HCT116 (cell line): ENCODE data around the gene RAB29. TPM values are rescaled to one million over a fixed set of nuclear protein-coding genes. Genes with fewer than 3 reads are reported as not detected.

Source experiments
- ATAC-seq: fragments of 200-7000 bp; cut with Tn5 transposase; 2 replicates; pipeline ENCODE4 v1.9.1; 2020; ENCODE audit warnings: mild to moderate bottlenecking, moderate library complexity
- BruUV-seq: library from RNA; stranded (reverse); fragments of 400-500 nt; replicated peaks from 2 replicates; lab custom pipeline; 2021; lab: Mats Ljungman, UMichigan
- CTCF ChIA-PET: fragments of 300-600 bp; sonication (Branson Sonifier 250); formaldehyde crosslinking; loops from one replicate; lab custom pipeline; 2021; ENCODE audit warnings: antibody characterized with exemption; lab: Charles Lee
- POLR2A ChIA-PET: fragments of 300-600, 350-600 bp; sonication (Branson Sonifier 250); formaldehyde crosslinking; loops from one replicate; lab custom pipeline; 2021; ENCODE audit warnings: antibody characterized with exemption; lab: Charles Lee
- RAD21 ChIA-PET, 2 experiments: fragments of 300-600 bp; sonication (Branson Sonifier 250); formaldehyde crosslinking; loops; one replicate each; lab custom pipeline; 2023; ENCODE audit warnings: low total read pairs in 2 of 2; ENCODE audit not compliant: uncharacterized antibody in 2 of 2, unreplicated experiment in 2 of 2, low non-redundant PET in 1 of 2; lab: Charles Lee
- DNase-seq: peaks from one replicate; pipeline ENCODE4 v3.0.0-alpha.2; 2010; ENCODE audit warnings: low read depth, low spot score
- H2AFZ ChIP-seq: fragments of 200-600 bp; shearing (Covaris generic), sonication (generic); 2 replicates; pipeline ENCODE4 v1.6.1; 2017; ENCODE audit warnings: low read depth, mixed run types, mixed read lengths, antibody characterized with exemption, low read length; ENCODE audit not compliant: poor library complexity, severe bottlenecking
- H3K27ac ChIP-seq: 2 replicates; pipeline ENCODE4 v1.5.1; 2012; ENCODE audit warnings: low read depth, low read length
- H3K27me3 ChIP-seq: fragments of 200-600 bp; sonication (generic); 2 replicates; pipeline ENCODE4 v1.6.1; 2016; ENCODE audit warnings: mixed run types, low read length, mixed read lengths; ENCODE audit not compliant: insufficient read depth
- H3K36me3 ChIP-seq, 2 experiments: fragments of 200-500 bp in 1 of 2; fragments of 200-600 bp in 1 of 2; sonication (Bioruptor generic) in 1 of 2; sonication (generic) in 1 of 2; 2 replicates each; pipeline versions ENCODE4 v1.5.1 to v1.6.1; 2014 to 2016; ENCODE audit warnings: low read length in 2 of 2, inconsistent platforms in 1 of 2, mixed read lengths in 1 of 2, mixed run types in 1 of 2; ENCODE audit not compliant: insufficient read depth in 2 of 2, control insufficient read depth in 1 of 2
- H3K4me1 ChIP-seq, 2 experiments: fragments of 200-600 bp in 1 of 2; sonication (generic) in 1 of 2; 2 replicates each; pipeline versions ENCODE4 v1.5.1 to v1.6.1; 2012 to 2017; ENCODE audit warnings: low read length in 2 of 2, inconsistent platforms in 1 of 2, mild to moderate bottlenecking in 1 of 2, mixed read lengths in 1 of 2, mixed run types in 1 of 2, moderate library complexity in 1 of 2; ENCODE audit not compliant: insufficient read depth in 2 of 2, control insufficient read depth in 1 of 2
- H3K4me2 ChIP-seq: fragments of 200-600 bp; sonication (generic); 2 replicates; pipeline ENCODE4 v1.6.1; 2017; ENCODE audit warnings: mixed run types, low read length, mixed read lengths
- H3K4me3 ChIP-seq, 2 experiments: fragments of 200-600 bp in 1 of 2; sonication (generic) in 1 of 2; replicated peaks in 1 of 2; 2 replicates each; pipeline ENCODE4 v1.5.1; 2011 to 2016; ENCODE audit warnings: low read length in 2 of 2, control low read depth in 1 of 2, low read depth in 1 of 2, mild to moderate bottlenecking in 1 of 2, mixed read lengths in 1 of 2, mixed run types in 1 of 2
- H3K79me2 ChIP-seq: fragments of 200-600 bp; sonication (generic); 2 replicates; pipeline ENCODE4 v1.6.1; 2017; ENCODE audit warnings: mild to moderate bottlenecking, mixed run types, low read length, moderate library complexity, mixed read lengths; ENCODE audit not compliant: insufficient read depth
- H3K9ac ChIP-seq: fragments of 200-600 bp; sonication (generic); 2 replicates; pipeline ENCODE4 v1.6.1; 2016; ENCODE audit warnings: low read length, mixed read lengths
- H3K9me2 ChIP-seq: fragments of 200-600 bp; sonication (generic), shearing (Covaris generic); 2 replicates; pipeline ENCODE4 v1.6.1; 2017; ENCODE audit warnings: mixed run types, mild to moderate bottlenecking, moderate library complexity; ENCODE audit not compliant: insufficient read depth
- H3K9me3 ChIP-seq, 2 experiments: fragments of 200-500 bp in 1 of 2; fragments of 200-600 bp in 1 of 2; sonication (Bioruptor generic) in 1 of 2; sonication (generic) in 1 of 2; 2 replicates each; pipeline ENCODE4 v1.6.1; 2014 to 2017; ENCODE audit warnings: low read length in 2 of 2, mixed read lengths in 2 of 2, inconsistent platforms in 1 of 2, low read depth in 1 of 2, mild to moderate bottlenecking in 1 of 2, mixed run types in 1 of 2, moderate library complexity in 1 of 2; ENCODE audit not compliant: control insufficient read depth in 1 of 2, insufficient read depth in 1 of 2
- H4K20me1 ChIP-seq: fragments of 200-600 bp; sonication (generic), shearing (Covaris generic); 2 replicates; pipeline ENCODE4 v1.6.1; 2017; ENCODE audit warnings: mixed run types, mild to moderate bottlenecking, moderate library complexity; ENCODE audit not compliant: insufficient read depth
- ATF3 ChIP-seq: IDR thresholded peaks from 2 replicates; pipeline ENCODE4 v1.6.1; 2012
- CBX3 ChIP-seq: IDR thresholded peaks from 2 replicates; pipeline ENCODE4 v1.6.1; 2012; ENCODE audit warnings: low read depth
- CEBPB ChIP-seq: IDR thresholded peaks from 2 replicates; pipeline ENCODE4 v1.6.1; 2012; ENCODE audit warnings: low read depth
- CTCF ChIP-seq, 3 experiments: fragments of 200-600 bp in 1 of 3; sonication (generic) in 1 of 3; IDR thresholded peaks in 2 of 3; conservative IDR thresholded peaks in 1 of 3; 2 replicates each; pipeline ENCODE4 v1.5.1; 2012 to 2017; ENCODE audit warnings: low read depth in 2 of 3, low read length in 2 of 3, antibody characterized with exemption in 1 of 3, borderline replicate concordance in 1 of 3, control low read depth in 1 of 3, mild to moderate bottlenecking in 1 of 3, mixed read lengths in 1 of 3, mixed run types in 1 of 3, moderate library complexity in 1 of 3; ENCODE audit not compliant: insufficient read depth in 1 of 3
- EGR1 ChIP-seq: IDR thresholded peaks from 2 replicates; pipeline ENCODE4 v1.6.1; 2012; ENCODE audit warnings: low read depth
- ELF1 ChIP-seq: IDR thresholded peaks from 2 replicates; pipeline ENCODE4 v1.6.1; 2012; ENCODE audit warnings: low read depth, borderline replicate concordance
- EZH2 ChIP-seq: fragments of 200-600 bp; sonication (generic); IDR thresholded peaks from 2 replicates; pipeline ENCODE4 v1.6.1; 2017; ENCODE audit warnings: antibody characterized with exemption, mixed run types
- FOSL1 ChIP-seq: IDR thresholded peaks from 2 replicates; pipeline ENCODE4 v1.6.1; 2012; ENCODE audit warnings: low read depth
- JUND ChIP-seq: IDR thresholded peaks from 2 replicates; pipeline ENCODE4 v1.6.1; 2012
- POLR2A ChIP-seq: IDR thresholded peaks from 2 replicates; pipeline ENCODE4 v1.7.0; 2011; ENCODE audit warnings: borderline replicate concordance; ENCODE audit not compliant: insufficient read depth, insufficient read length; ENCODE audit errors: extremely low read depth
- POLR2AphosphoS5 ChIP-seq: IDR thresholded peaks from 2 replicates; pipeline ENCODE4 v1.6.1; 2011; ENCODE audit warnings: mild to moderate bottlenecking, low read depth, low read length, moderate library complexity
- RAD21 ChIP-seq: IDR thresholded peaks from 2 replicates; pipeline ENCODE4 v1.6.1; 2012; ENCODE audit warnings: low read depth, mild to moderate bottlenecking
- SIN3A ChIP-seq: IDR thresholded peaks from 2 replicates; pipeline ENCODE4 v1.6.1; 2012; ENCODE audit warnings: low read depth
- SP1 ChIP-seq: IDR thresholded peaks from 2 replicates; pipeline ENCODE4 v1.6.1; 2012; ENCODE audit warnings: low read depth
- SRF ChIP-seq: IDR thresholded peaks from 2 replicates; pipeline ENCODE4 v1.6.1; 2012; ENCODE audit warnings: low read depth
- TCF7L2 ChIP-seq: IDR thresholded peaks from 2 replicates; pipeline ENCODE4 v1.7.0; 2011; ENCODE audit warnings: borderline replicate concordance, inconsistent platforms; ENCODE audit not compliant: insufficient read depth, insufficient read length; ENCODE audit errors: extremely low read depth
- YY1 ChIP-seq: IDR thresholded peaks from 2 replicates; pipeline ENCODE4 v1.6.1; 2011; ENCODE audit warnings: low read length, low read depth, moderate library complexity, mild to moderate bottlenecking; ENCODE audit not compliant: insufficient replicate concordance; ENCODE audit errors: extremely low read depth
- ZBTB33 ChIP-seq: IDR thresholded peaks from 2 replicates; pipeline ENCODE4 v1.6.1; 2011; ENCODE audit warnings: mild to moderate bottlenecking, low read length, moderate library complexity; ENCODE audit not compliant: insufficient replicate concordance; ENCODE audit errors: extremely low read depth
- ZFX ChIP-seq: fragments of 450-650 bp; IDR thresholded peaks from 2 replicates; pipeline ENCODE4 v1.6.1; 2017
- ZNF274 ChIP-seq: fragments of 200-500 bp; sonication (Bioruptor generic); IDR thresholded peaks from 2 replicates; pipeline ENCODE4 v1.6.1; 2014; ENCODE audit warnings: mild to moderate bottlenecking, low read depth, low read length, inconsistent platforms
- intact Hi-C: fragments of 100-400 bp; cut with micrococcal nuclease; formaldehyde crosslinking; loops from 2 replicates; pipeline ENCODE4 v1.10.0; 2022
- total RNA-seq: library from RNA; stranded (reverse); gene quantifications from one replicate; pipeline ENCODE4 v1.2.1, GENCODE V29; 2021; ENCODE audit not compliant: unreplicated experiment

RAB29 gene
- total RNA-seq, 1 experiment from 2014 or later, result 17.7 TPM

GRCh38 chr1:205804605-205805004 is 29.3 kb upstream of the RAB29 start:
- no peak overlapping the region for H3K4me2 ChIP-seq
- POLR2A ChIA-PET, result interaction anchor here (1.1 kb wide), 1 partner anchor 13 kb away, joined by 3 read pairs; no protein-coding TSS in a partner anchor
- intact Hi-C loops, result no loop called here

More at GRCh38 chr1:205804605-205805004, 29.3 kb upstream of the RAB29 start:
- ATAC-seq (no peak), DNase-seq (no peak)
- no peaks in the 10 kb centered on the region for H3K27me3 ChIP-seq
- ChIA-PET RAD21 (no interaction called here), CTCF (interaction anchor here (1.7 to 1.8 kb wide), 2 partner anchors 13 to 173 kb away, joined by 5 read pairs; no protein-coding TSS in a partner anchor)
- peaks cover 2 to 11% of the 10 kb centered on the region in 2 experiments; a peak in 2 of 4 replicates for H3K36me3 ChIP-seq
- H4K20me1 ChIP-seq, result no peaks in the 10 kb centered on the region
- H3K4me1 ChIP-seq, result peaks cover 7 to 12% of the 10 kb centered on the region in 2 experiments
- H3K79me2 ChIP-seq, result peaks cover 16% of the 10 kb centered on the region; the same call in 1 of the 2 replicates
- no peaks in the 10 kb centered on the region for H3K9me3 ChIP-seq
- H2AFZ ChIP-seq, result no peak overlapping the region
- no peak overlapping the region for H3K27ac ChIP-seq
- TF ChIP-seq ELF1, result no peak
- TF ChIP-seq CBX3, result no peak
- TF ChIP-seq FOSL1, result no peak
- no peak for TF ChIP-seq ZFX
- no peak for TF ChIP-seq SP1
- TF ChIP-seq RAD21, result no peak
- no peak for TF ChIP-seq EGR1
- TF ChIP-seq ATF3, result no peak
- no peak for TF ChIP-seq SRF
- no peak for TF ChIP-seq SIN3A
- no peak for TF ChIP-seq CEBPB
- no peak for TF ChIP-seq YY1
- no peak for TF ChIP-seq POLR2AphosphoS5
- TF ChIP-seq JUND, result no peak
- no peak for TF ChIP-seq ZNF274
- TF ChIP-seq TCF7L2, result no peak
- no peak for TF ChIP-seq POLR2A
- TF ChIP-seq EZH2, result no peak
- TF ChIP-seq CTCF (IDR thresholded peaks at IDR 0.05 in 2 of 3, conservative IDR thresholded peaks at IDR 0.05 in 1 of 3; ENCODE audit: borderline replicate concordance in 1 of 3, insufficient read depth in 1 of 3, low read depth in 2 of 3, low read length in 2 of 3), result no peak
- no peak for TF ChIP-seq ZBTB33
- no peaks in the 10 kb centered on the region for H3K9me2 ChIP-seq
- H3K9ac ChIP-seq, result no peak overlapping the region
- no peak overlapping the region for H3K4me3 ChIP-seq
- BruUV-seq, result no TSS peak
